HCT116 (cell line): ENCODE results near the gene CLASP1. TPM values are rescaled to one million over a fixed set of nuclear protein-coding genes. Genes with fewer than 3 reads are reported as not detected.
A peak's percentile ranks its signal among the peaks of the same experiment; 100 is the strongest.

Source experiments
- ATAC-seq: fragments of 200-7000 bp; cut with Tn5 transposase; 2 replicates; pipeline ENCODE4 v1.9.1; 2020; ENCODE audit warnings: mild to moderate bottlenecking, moderate library complexity
- BruUV-seq: library from RNA; stranded (reverse); fragments of 400-500 nt; replicated peaks from 2 replicates; lab custom pipeline; 2021; lab: Mats Ljungman, UMichigan
- CTCF ChIA-PET: fragments of 300-600 bp; sonication (Branson Sonifier 250); formaldehyde crosslinking; loops from one replicate; lab custom pipeline; 2021; ENCODE audit warnings: antibody characterized with exemption; lab: Charles Lee
- POLR2A ChIA-PET: fragments of 300-600, 350-600 bp; sonication (Branson Sonifier 250); formaldehyde crosslinking; loops from one replicate; lab custom pipeline; 2021; ENCODE audit warnings: antibody characterized with exemption; lab: Charles Lee
- RAD21 ChIA-PET, 2 experiments: fragments of 300-600 bp; sonication (Branson Sonifier 250); formaldehyde crosslinking; loops; one replicate each; lab custom pipeline; 2023; ENCODE audit warnings: low total read pairs in 2 of 2; ENCODE audit not compliant: uncharacterized antibody in 2 of 2, unreplicated experiment in 2 of 2, low non-redundant PET in 1 of 2; lab: Charles Lee
- DNase-seq: peaks from one replicate; pipeline ENCODE4 v3.0.0-alpha.2; 2010; ENCODE audit warnings: low read depth, low spot score
- H2AFZ ChIP-seq: fragments of 200-600 bp; shearing (Covaris generic), sonication (generic); 2 replicates; pipeline ENCODE4 v1.6.1; 2017; ENCODE audit warnings: low read depth, mixed run types, mixed read lengths, antibody characterized with exemption, low read length; ENCODE audit not compliant: poor library complexity, severe bottlenecking
- H3K27ac ChIP-seq: 2 replicates; pipeline ENCODE4 v1.5.1; 2012; ENCODE audit warnings: low read depth, low read length
- H3K27me3 ChIP-seq: fragments of 200-600 bp; sonication (generic); 2 replicates; pipeline ENCODE4 v1.6.1; 2016; ENCODE audit warnings: mixed run types, low read length, mixed read lengths; ENCODE audit not compliant: insufficient read depth
- H3K36me3 ChIP-seq, 2 experiments: fragments of 200-500 bp in 1 of 2; fragments of 200-600 bp in 1 of 2; sonication (Bioruptor generic) in 1 of 2; sonication (generic) in 1 of 2; 2 replicates each; pipeline versions ENCODE4 v1.5.1 to v1.6.1; 2014 to 2016; ENCODE audit warnings: low read length in 2 of 2, inconsistent platforms in 1 of 2, mixed read lengths in 1 of 2, mixed run types in 1 of 2; ENCODE audit not compliant: insufficient read depth in 2 of 2, control insufficient read depth in 1 of 2
- H3K4me1 ChIP-seq, 2 experiments: fragments of 200-600 bp in 1 of 2; sonication (generic) in 1 of 2; 2 replicates each; pipeline versions ENCODE4 v1.5.1 to v1.6.1; 2012 to 2017; ENCODE audit warnings: low read length in 2 of 2, inconsistent platforms in 1 of 2, mild to moderate bottlenecking in 1 of 2, mixed read lengths in 1 of 2, mixed run types in 1 of 2, moderate library complexity in 1 of 2; ENCODE audit not compliant: insufficient read depth in 2 of 2, control insufficient read depth in 1 of 2
- H3K4me2 ChIP-seq: fragments of 200-600 bp; sonication (generic); 2 replicates; pipeline ENCODE4 v1.6.1; 2017; ENCODE audit warnings: mixed run types, low read length, mixed read lengths
- H3K4me3 ChIP-seq, 2 experiments: fragments of 200-600 bp in 1 of 2; sonication (generic) in 1 of 2; replicated peaks in 1 of 2; 2 replicates each; pipeline ENCODE4 v1.5.1; 2011 to 2016; ENCODE audit warnings: low read length in 2 of 2, control low read depth in 1 of 2, low read depth in 1 of 2, mild to moderate bottlenecking in 1 of 2, mixed read lengths in 1 of 2, mixed run types in 1 of 2
- H3K79me2 ChIP-seq: fragments of 200-600 bp; sonication (generic); 2 replicates; pipeline ENCODE4 v1.6.1; 2017; ENCODE audit warnings: mild to moderate bottlenecking, mixed run types, low read length, moderate library complexity, mixed read lengths; ENCODE audit not compliant: insufficient read depth
- H3K9ac ChIP-seq: fragments of 200-600 bp; sonication (generic); 2 replicates; pipeline ENCODE4 v1.6.1; 2016; ENCODE audit warnings: low read length, mixed read lengths
- H3K9me2 ChIP-seq: fragments of 200-600 bp; sonication (generic), shearing (Covaris generic); 2 replicates; pipeline ENCODE4 v1.6.1; 2017; ENCODE audit warnings: mixed run types, mild to moderate bottlenecking, moderate library complexity; ENCODE audit not compliant: insufficient read depth
- H3K9me3 ChIP-seq, 2 experiments: fragments of 200-500 bp in 1 of 2; fragments of 200-600 bp in 1 of 2; sonication (Bioruptor generic) in 1 of 2; sonication (generic) in 1 of 2; 2 replicates each; pipeline ENCODE4 v1.6.1; 2014 to 2017; ENCODE audit warnings: low read length in 2 of 2, mixed read lengths in 2 of 2, inconsistent platforms in 1 of 2, low read depth in 1 of 2, mild to moderate bottlenecking in 1 of 2, mixed run types in 1 of 2, moderate library complexity in 1 of 2; ENCODE audit not compliant: control insufficient read depth in 1 of 2, insufficient read depth in 1 of 2
- H4K20me1 ChIP-seq: fragments of 200-600 bp; sonication (generic), shearing (Covaris generic); 2 replicates; pipeline ENCODE4 v1.6.1; 2017; ENCODE audit warnings: mixed run types, mild to moderate bottlenecking, moderate library complexity; ENCODE audit not compliant: insufficient read depth
- ATF3 ChIP-seq: IDR thresholded peaks from 2 replicates; pipeline ENCODE4 v1.6.1; 2012
- CTCF ChIP-seq, 3 experiments: fragments of 200-600 bp in 1 of 3; sonication (generic) in 1 of 3; IDR thresholded peaks in 2 of 3; conservative IDR thresholded peaks in 1 of 3; 2 replicates each; pipeline ENCODE4 v1.5.1; 2012 to 2017; ENCODE audit warnings: low read depth in 2 of 3, low read length in 2 of 3, antibody characterized with exemption in 1 of 3, borderline replicate concordance in 1 of 3, control low read depth in 1 of 3, mild to moderate bottlenecking in 1 of 3, mixed read lengths in 1 of 3, mixed run types in 1 of 3, moderate library complexity in 1 of 3; ENCODE audit not compliant: insufficient read depth in 1 of 3
- ELF1 ChIP-seq: IDR thresholded peaks from 2 replicates; pipeline ENCODE4 v1.6.1; 2012; ENCODE audit warnings: low read depth, borderline replicate concordance
- EZH2 ChIP-seq: fragments of 200-600 bp; sonication (generic); IDR thresholded peaks from 2 replicates; pipeline ENCODE4 v1.6.1; 2017; ENCODE audit warnings: antibody characterized with exemption, mixed run types
- JUND ChIP-seq: IDR thresholded peaks from 2 replicates; pipeline ENCODE4 v1.6.1; 2012
- MAX ChIP-seq: IDR thresholded peaks from 2 replicates; pipeline ENCODE4 v1.6.1; 2012
- RAD21 ChIP-seq: IDR thresholded peaks from 2 replicates; pipeline ENCODE4 v1.6.1; 2012; ENCODE audit warnings: low read depth, mild to moderate bottlenecking
- SP1 ChIP-seq: IDR thresholded peaks from 2 replicates; pipeline ENCODE4 v1.6.1; 2012; ENCODE audit warnings: low read depth
- SRF ChIP-seq: IDR thresholded peaks from 2 replicates; pipeline ENCODE4 v1.6.1; 2012; ENCODE audit warnings: low read depth
- YY1 ChIP-seq: IDR thresholded peaks from 2 replicates; pipeline ENCODE4 v1.6.1; 2011; ENCODE audit warnings: low read length, low read depth, moderate library complexity, mild to moderate bottlenecking; ENCODE audit not compliant: insufficient replicate concordance; ENCODE audit errors: extremely low read depth
- ZNF274 ChIP-seq: fragments of 200-500 bp; sonication (Bioruptor generic); IDR thresholded peaks from 2 replicates; pipeline ENCODE4 v1.6.1; 2014; ENCODE audit warnings: mild to moderate bottlenecking, low read depth, low read length, inconsistent platforms
- intact Hi-C: fragments of 100-400 bp; cut with micrococcal nuclease; formaldehyde crosslinking; loops from 2 replicates; pipeline ENCODE4 v1.10.0; 2022
- total RNA-seq: library from RNA; stranded (reverse); gene quantifications from one replicate; pipeline ENCODE4 v1.2.1, GENCODE V29; 2021; ENCODE audit not compliant: unreplicated experiment

CLASP1 gene
- total RNA-seq, 1 experiment from 2014 or later: 41.9 TPM

- CTCF ChIA-PET: interaction anchor here (1.1 to 2.1 kb wide), 2 partner anchors 11 to 158 kb away, joined by 5 to 11 read pairs; partner anchors contain the start of gene RNU4ATAC
- no peaks in the 10 kb centered on the region for H4K20me1 ChIP-seq
- H3K4me3 ChIP-seq: no peak overlapping the region
- no peak overlapping the region for H3K4me2 ChIP-seq
- no peaks in the 10 kb centered on the region for H3K9me2 ChIP-seq
- RAD21 ChIA-PET: interaction anchor here in 1 of 2 experiments (0.7 kb wide), 1 partner anchor 291 kb away, joined by 3 read pairs; no protein-coding TSS in a partner anchor
- H3K9me3 ChIP-seq: no peaks in the 10 kb centered on the region
- TF ChIP-seq ELF1 (no peak), CTCF (IDR thresholded peaks at IDR 0.05 in 2 of 3, conservative IDR thresholded peaks at IDR 0.05 in 1 of 3; ENCODE audit: borderline replicate concordance in 1 of 3, insufficient read depth in 1 of 3, low read depth in 2 of 3, low read length in 2 of 3) (peak; percentile 34 to 45 (median 37); a peak in 5 of 6 replicates), SP1 (no peak), RAD21 (peak; percentile 44)
- H3K4me1 ChIP-seq: peaks cover 2 to 3% of the 10 kb centered on the region in 2 experiments; a peak in 2 of 4 replicates
- no peak overlapping the region for H3K27ac ChIP-seq
- intact Hi-C loops: loop anchor here (5.0 kb wide), 1 partner anchor 37 kb away; no protein-coding TSS in a partner anchor
- no TSS peak for BruUV-seq
- no peak overlapping the region for H3K9ac ChIP-seq
- H3K79me2 ChIP-seq: no peaks in the 10 kb centered on the region
- DNase-seq: no peak
- no peaks in the 10 kb centered on the region for H3K27me3 ChIP-seq
- ATAC-seq: peak; percentile 80
- H2AFZ ChIP-seq: no peak overlapping the region
- POLR2A ChIA-PET: interaction anchor here (0.6 to 2.7 kb wide), 3 partner anchors 10 to 160 kb away, joined by 3 to 6 read pairs (median 3); partner anchors contain the start of gene RNU4ATAC
- no peaks in the 10 kb centered on the region for H3K36me3 ChIP-seq
Measured at GRCh38 chr2:121689356-121689755, 40.1 kb upstream of the CLASP1 start.

GRCh38 chr2:121688820-121689219 is 39.6 kb upstream of the CLASP1 start:
- H3K27me3 ChIP-seq: no peaks in the 10 kb centered on the region
- DNase-seq (no peak), ATAC-seq (no peak)
- H4K20me1 ChIP-seq: no peaks in the 10 kb centered on the region
- intact Hi-C loops: loop anchor here (5.0 kb wide), 1 partner anchor 37 kb away; no protein-coding TSS in a partner anchor
- H2AFZ ChIP-seq: no peak overlapping the region
- peaks cover under 1 to 2% of the 10 kb centered on the region in 2 experiments; a peak in 2 of 4 replicates for H3K9me3 ChIP-seq
- no peaks in the 10 kb centered on the region for H3K79me2 ChIP-seq
- ChIA-PET POLR2A (interaction anchor here (2.7 kb wide), 1 partner anchor 11 kb away, joined by 6 read pairs; no protein-coding TSS in a partner anchor), CTCF (interaction anchor here (1.1 to 2.1 kb wide), 2 partner anchors 11 to 158 kb away, joined by 5 to 11 read pairs; partner anchors contain the start of gene RNU4ATAC), RAD21 (no interaction called here)
- H3K4me3 ChIP-seq: no peak overlapping the region
- no peak overlapping the region for H3K9ac ChIP-seq
- no peak overlapping the region for H3K4me2 ChIP-seq
- BruUV-seq: no TSS peak
- no peaks in the 10 kb centered on the region for H3K36me3 ChIP-seq
- no peaks in the 10 kb centered on the region for H3K9me2 ChIP-seq
- no peak overlapping the region for H3K27ac ChIP-seq
- H3K4me1 ChIP-seq: no peaks in the 10 kb centered on the region
- TF ChIP-seq ZNF274 (no peak), YY1 (no peak), JUND (no peak), ATF3 (no peak), CTCF (IDR thresholded peaks at IDR 0.05 in 2 of 3, conservative IDR thresholded peaks at IDR 0.05 in 1 of 3; ENCODE audit: borderline replicate concordance in 1 of 3, insufficient read depth in 1 of 3, low read depth in 2 of 3, low read length in 2 of 3) (no peak), SRF (no peak), EZH2 (no peak), MAX (no peak), SP1 (no peak)
